Fibroblast of lung (primary cell): Measurements from ENCODE around the gene KRTAP10-5. TPM values are rescaled to one million over a fixed set of nuclear protein-coding genes. Genes with fewer than 3 reads are reported as not detected.

Source experiments
- DNase-seq, 2 donors: peaks; one replicate each; pipeline versions ENCODE4 v3.0.0 to v3.0.0-alpha.2; 2010; ENCODE audit warnings: low read depth in 2 of 2
- H2AFZ ChIP-seq: 2 replicates; pipeline ENCODE4 v1.5.1; 2012; ENCODE audit warnings: low read length, control low read depth, inconsistent platforms
- H3K27ac ChIP-seq: 2 replicates; pipeline ENCODE4 v1.5.1; 2011; ENCODE audit warnings: low read length, control low read depth; ENCODE audit not compliant: insufficient read depth
- H3K27me3 ChIP-seq: 2 replicates; pipeline ENCODE4 v1.5.1; 2011; ENCODE audit warnings: mild to moderate bottlenecking, low read length; ENCODE audit not compliant: control insufficient read depth, insufficient read depth
- H3K36me3 ChIP-seq: 2 replicates; pipeline ENCODE4 v1.5.1; 2011; ENCODE audit warnings: low read length; ENCODE audit not compliant: control insufficient read depth, insufficient read depth
- H3K4me1 ChIP-seq: 2 replicates; pipeline ENCODE4 v1.5.1; 2011; ENCODE audit warnings: low read length; ENCODE audit not compliant: control insufficient read depth, insufficient read depth; ENCODE audit errors: extremely low read depth
- H3K4me2 ChIP-seq: 2 replicates; pipeline ENCODE4 v1.5.1; 2011; ENCODE audit warnings: low read length, control low read depth; ENCODE audit not compliant: insufficient read depth; ENCODE audit errors: extremely low read depth
- H3K4me3 ChIP-seq, 4 experiments: fragments of 200-600 bp in 1 of 4; sonication (generic) in 1 of 4; replicated peaks in 1 of 4; 2 replicates each; pipeline ENCODE4 v1.5.1; 2011 to 2016; ENCODE audit warnings: low read length in 4 of 4, low read depth in 3 of 4, mild to moderate bottlenecking in 3 of 4, control low read depth in 2 of 4, inconsistent platforms in 1 of 4, mixed read lengths in 1 of 4; ENCODE audit not compliant: insufficient read depth in 1 of 4; ENCODE audit errors: control extremely low read depth in 1 of 4
- H3K79me2 ChIP-seq: 2 replicates; pipeline ENCODE4 v1.5.1; 2012; ENCODE audit warnings: mild to moderate bottlenecking, low read length, inconsistent platforms; ENCODE audit not compliant: control insufficient read depth, insufficient read depth
- H3K9ac ChIP-seq: 2 replicates; pipeline ENCODE4 v1.5.1; 2011; ENCODE audit warnings: mild to moderate bottlenecking, low read length, control low read depth; ENCODE audit not compliant: insufficient read depth
- H3K9me3 ChIP-seq: 2 replicates; pipeline ENCODE4 v1.5.1; 2012; ENCODE audit warnings: low read depth, low read length; ENCODE audit not compliant: control insufficient read depth, insufficient read depth
- H4K20me1 ChIP-seq: 2 replicates; pipeline ENCODE4 v1.5.1; 2011; ENCODE audit warnings: low read length; ENCODE audit not compliant: control insufficient read depth, insufficient read depth; ENCODE audit errors: extremely low read depth
- CTCF ChIP-seq, 2 donors: IDR thresholded peaks in 1 of 2; conservative IDR thresholded peaks in 1 of 2; 1 replicate in 1 of 2; 2 replicates in 1 of 2; pipeline ENCODE4 v1.5.1; 2011 to 2012; ENCODE audit warnings: low read length in 2 of 2, control low read depth in 1 of 2, inconsistent platforms in 1 of 2, low read depth in 1 of 2, mild to moderate bottlenecking in 1 of 2
- EZH2 ChIP-seq: IDR thresholded peaks from 2 replicates; pipeline ENCODE4 v1.5.1; 2012; ENCODE audit warnings: low read length, control low read depth, mild to moderate bottlenecking; ENCODE audit errors: missing control alignments
- polyA plus RNA-seq, 2 donors: library from polyadenylated mRNA; depleted of rRNA in 1 of 2; stranded (reverse) in 1 of 2; unstranded in 1 of 2; fragments of >200 nt; gene quantifications; 2 replicates each; pipeline ENCODE4 v1.2.1, GENCODE V29; 2011 to 2012; ENCODE audit warnings: missing spikeins in 1 of 2
- total RNA-seq: library from RNA; depleted of rRNA; stranded (reverse); fragments of >200 nt; gene quantifications from 2 replicates; pipeline ENCODE4 v1.2.1, GENCODE V29; 2014

KRTAP10-5 gene
- total and polyA plus RNA-seq, 2 donors (not counting 1 experiment from before 2014, with no cell fraction given): not detected

DNA sequence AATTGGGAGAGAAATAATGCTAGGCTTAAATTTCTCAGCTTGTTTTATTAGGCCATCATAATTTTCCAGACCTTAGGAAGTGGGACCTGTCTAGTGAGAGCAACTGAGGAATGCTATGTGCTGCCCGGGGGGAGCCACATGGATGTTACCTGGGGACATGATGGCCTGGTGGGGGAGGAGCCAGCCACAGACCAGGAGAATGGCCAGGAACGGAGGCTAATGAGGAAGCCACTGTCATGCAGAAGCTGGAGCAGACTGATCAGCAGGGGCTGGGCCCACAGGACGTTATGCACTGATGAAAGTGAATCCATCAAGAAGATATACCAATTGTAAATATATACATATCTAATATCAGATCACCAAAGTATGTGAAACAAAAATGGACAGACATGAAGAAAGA is 35.8 kb downstream of the KRTAP10-5 start:
- Histone ChIP-seq H3K79me2 (no peaks in the 10 kb centered on the region), H3K36me3 (no peaks in the 10 kb centered on the region), H3K9ac (no peak overlapping the region), H3K4me2 (no peak overlapping the region), H3K27ac (no peak overlapping the region), H3K9me3 (no peaks in the 10 kb centered on the region), H3K4me1 (no peaks in the 10 kb centered on the region), H3K27me3 (no peaks in the 10 kb centered on the region), H4K20me1 (no peaks in the 10 kb centered on the region), H2AFZ (no peak overlapping the region), H3K4me3 (no peak overlapping the region)
- TF ChIP-seq EZH2 (no peak), CTCF (conservative IDR thresholded peaks at IDR 0.05 in 1 of 2, IDR thresholded peaks at IDR 0.05 in 1 of 2; ENCODE audit: low read depth in 1 of 2, low read length in 2 of 2) (no peak)
- no peak for DNase-seq

- no peak overlapping the region for H3K4me3 ChIP-seq
- no peaks in the 10 kb centered on the region for H3K79me2 ChIP-seq
- H3K4me1 ChIP-seq: no peaks in the 10 kb centered on the region
- H3K27me3 ChIP-seq: no peaks in the 10 kb centered on the region
- H3K9me3 ChIP-seq: no peaks in the 10 kb centered on the region
- no peak overlapping the region for H2AFZ ChIP-seq
- H4K20me1 ChIP-seq: no peaks in the 10 kb centered on the region
- no peak overlapping the region for H3K9ac ChIP-seq
- no peak for DNase-seq
- no peak overlapping the region for H3K4me2 ChIP-seq
- TF ChIP-seq EZH2: no peak
- no peak for TF ChIP-seq CTCF (conservative IDR thresholded peaks at IDR 0.05 in 1 of 2, IDR thresholded peaks at IDR 0.05 in 1 of 2; ENCODE audit: low read depth in 1 of 2, low read length in 2 of 2)
- no peaks in the 10 kb centered on the region for H3K36me3 ChIP-seq
- no peak overlapping the region for H3K27ac ChIP-seq
These were observed 37.7 kb downstream of the KRTAP10-5 start for GRCh38 chr21:44542716-44543115.

DNA sequence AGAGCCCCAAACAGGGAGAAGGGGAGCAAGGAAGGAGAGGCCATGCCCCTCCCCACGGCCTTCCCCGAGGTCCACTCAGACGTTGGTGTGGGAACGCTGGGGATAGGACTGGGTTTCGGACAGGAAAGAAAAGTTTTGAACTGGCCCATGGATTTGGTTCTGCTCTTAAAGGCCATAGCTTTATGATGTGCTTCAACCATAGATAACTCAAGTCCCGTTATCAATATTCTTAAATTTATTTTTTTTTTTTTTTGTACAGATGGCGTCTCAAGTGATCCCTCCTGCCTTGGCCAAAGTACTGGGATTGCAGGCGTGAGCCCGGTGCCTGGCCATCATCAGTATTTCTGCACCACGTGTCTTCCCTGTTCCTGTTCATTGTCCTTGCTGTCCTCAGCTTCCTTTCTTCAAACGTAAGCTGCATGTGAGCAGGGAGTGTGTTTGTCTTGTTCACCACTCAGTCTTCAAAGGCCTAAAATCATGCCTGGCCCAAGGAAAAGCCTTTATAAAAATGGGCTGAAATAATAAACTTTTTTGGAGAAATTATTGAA is 39.6 kb downstream of the KRTAP10-5 start:
- Histone ChIP-seq H3K9me3 (no peaks in the 10 kb centered on the region), H3K27ac (no peak overlapping the region), H3K4me2 (no peak overlapping the region), H3K4me3 (no peak overlapping the region), H3K79me2 (no peaks in the 10 kb centered on the region), H3K36me3 (no peaks in the 10 kb centered on the region), H3K9ac (no peak overlapping the region), H4K20me1 (no peaks in the 10 kb centered on the region), H3K4me1 (no peaks in the 10 kb centered on the region), H3K27me3 (no peaks in the 10 kb centered on the region), H2AFZ (no peak overlapping the region)
- no peak for TF ChIP-seq CTCF (conservative IDR thresholded peaks at IDR 0.05 in 1 of 2, IDR thresholded peaks at IDR 0.05 in 1 of 2; ENCODE audit: low read depth in 1 of 2, low read length in 2 of 2)
- no peak for TF ChIP-seq EZH2
- DNase-seq: no peak
